RWPE2 (cell line): Measurements from ENCODE around the gene CRTC3.
"Not testable (repeated sequence)": the region's sequence is repeated elsewhere in the genome, so short reads cannot be mapped to it uniquely, and the experiment has no call there.

ENCODE experiments used
- ATAC-seq: fragments of 200-7000 bp; cut with Tn5 transposase; 3 replicates; pipeline ENCODE4 v1.9.1; 2021; ENCODE audit warnings: low read depth
- DNase-seq: peaks from one replicate; pipeline ENCODE4 v3.0.0-alpha.2; 2020; ENCODE audit warnings: low spot score
- H3K27ac ChIP-seq: fragments of 450-650 bp; 2 replicates; pipeline ENCODE4 v1.5.1; 2017; ENCODE audit warnings: mild to moderate bottlenecking; ENCODE audit not compliant: poor library complexity, severe bottlenecking
- H3K27me3 ChIP-seq: fragments of 250-450 bp; sonication (Bioruptor Pico); 2 replicates; pipeline ENCODE4 v1.5.1; 2021; ENCODE audit warnings: mild to moderate bottlenecking, moderate library complexity; ENCODE audit not compliant: insufficient read depth, poor library complexity, severe bottlenecking
- H3K36me3 ChIP-seq: fragments of 250-450 bp; sonication (Bioruptor Pico); 2 replicates; pipeline ENCODE4 v1.5.1; 2020; ENCODE audit warnings: low read depth, mild to moderate bottlenecking, moderate library complexity
- H3K4me1 ChIP-seq: fragments of 250-450 bp; sonication (Bioruptor Pico); 2 replicates; pipeline ENCODE4 v1.5.1; 2021; ENCODE audit warnings: mild to moderate bottlenecking, moderate library complexity; ENCODE audit not compliant: insufficient read depth, poor library complexity, severe bottlenecking
- H3K4me3 ChIP-seq: fragments of 250-450 bp; sonication (Bioruptor Pico); 2 replicates; pipeline ENCODE4 v1.5.1; 2021; ENCODE audit warnings: mild to moderate bottlenecking, moderate library complexity; ENCODE audit not compliant: severe bottlenecking
- H3K9me3 ChIP-seq: fragments of 250-450 bp; sonication (Bioruptor Pico); 2 replicates; pipeline ENCODE4 v1.5.1; 2021; ENCODE audit warnings: mild to moderate bottlenecking, moderate library complexity; ENCODE audit not compliant: severe bottlenecking
- CTCF ChIP-seq: fragments of 450-650 bp; IDR thresholded peaks from one replicate; pipeline ENCODE4 v1.5.1; 2017; ENCODE audit warnings: mild to moderate bottlenecking, moderate library complexity; ENCODE audit not compliant: poor library complexity, severe bottlenecking

Gene CRTC3

GRCh38 chr15:90501898-90502297 is 27.8 kb upstream of the CRTC3 start:
- Histone ChIP-seq H3K36me3 (peaks cover 53% of the 10 kb centered on the region), H3K27me3 (no peaks in the 10 kb centered on the region), H3K4me3 (no peak overlapping the region), H3K27ac (no peak overlapping the region), H3K4me1 (no peaks in the 10 kb centered on the region), H3K9me3 (peaks cover 1% of the 10 kb centered on the region)
- no peak for TF ChIP-seq CTCF
- ATAC-seq: no peak
- DNase-seq: no peak

GRCh38 chr15:90510781-90511180 is 18.9 kb upstream of the CRTC3 start:
- not testable (repeated sequence) for H3K9me3 ChIP-seq, H3K27me3 ChIP-seq, H3K36me3 ChIP-seq, H3K4me3 ChIP-seq, H3K27ac ChIP-seq, DNase-seq, ATAC-seq, H3K4me1 ChIP-seq

GRCh38 chr15:90511211-90511618 is 18.5 kb upstream of the CRTC3 start:
- not testable (repeated sequence) for H3K4me3 ChIP-seq, H3K27me3 ChIP-seq, H3K36me3 ChIP-seq, H3K27ac ChIP-seq, ATAC-seq, H3K9me3 ChIP-seq, H3K4me1 ChIP-seq, DNase-seq

- Histone ChIP-seq H3K4me1 (no peaks in the 10 kb centered on the region), H3K36me3 (no peaks in the 10 kb centered on the region), H3K27me3 (no peaks in the 10 kb centered on the region), H3K4me3 (no peak overlapping the region), H3K9me3 (no peaks in the 10 kb centered on the region), H3K27ac (no peak overlapping the region)
- ATAC-seq (no peak), DNase-seq (no peak)
- TF ChIP-seq CTCF: no peak
These were observed 17.4 kb upstream of the CRTC3 start for GRCh38 chr15:90512276-90512675.

DNA sequence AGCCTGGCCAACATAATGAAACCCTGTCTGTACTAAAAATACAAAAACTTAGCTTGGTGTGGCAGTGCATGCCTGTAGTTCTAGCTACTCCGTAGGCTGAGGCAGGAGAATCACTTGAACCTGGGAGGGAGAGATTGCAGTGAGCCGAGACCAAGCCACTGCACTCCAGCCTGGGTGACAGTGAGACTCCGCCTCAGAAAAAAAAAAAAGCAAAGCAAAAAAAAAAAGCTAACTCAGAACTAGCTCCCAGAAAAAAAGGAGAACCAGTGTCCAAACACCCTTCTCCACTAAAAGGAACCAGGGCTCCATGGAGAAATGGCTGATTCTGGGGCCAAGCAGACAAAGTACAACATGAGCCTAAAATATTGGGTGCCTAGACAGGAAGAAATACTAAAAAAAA is 16.7 kb upstream of the CRTC3 start:
- no peaks in the 10 kb centered on the region for H3K4me1 ChIP-seq
- no peak overlapping the region for H3K27ac ChIP-seq
- DNase-seq: no peak
- no peak for ATAC-seq
- no peak overlapping the region for H3K4me3 ChIP-seq
- no peaks in the 10 kb centered on the region for H3K9me3 ChIP-seq
- H3K36me3 ChIP-seq: no peaks in the 10 kb centered on the region
- TF ChIP-seq CTCF: no peak
- H3K27me3 ChIP-seq: no peaks in the 10 kb centered on the region

DNA sequence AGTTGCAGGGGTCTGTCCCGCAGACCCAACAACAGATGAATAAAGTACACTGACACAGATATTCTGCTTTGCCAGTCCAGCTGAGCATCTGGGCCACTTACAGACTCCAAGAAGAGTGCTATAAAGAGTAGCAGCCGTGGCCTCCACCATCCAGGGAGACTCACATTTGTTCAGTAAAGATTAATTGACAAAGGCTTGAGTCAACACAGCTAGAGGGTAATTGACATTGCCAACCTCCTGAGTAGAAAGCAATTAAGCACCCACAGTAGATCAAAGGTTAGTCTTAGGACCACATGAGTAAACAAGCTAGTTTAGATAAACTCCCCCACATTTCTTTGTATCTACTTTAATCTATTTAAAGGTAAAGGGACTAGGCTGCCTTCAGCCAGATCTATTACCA is 16.3 kb upstream of the CRTC3 start:
- Histone ChIP-seq H3K27me3 (no peaks in the 10 kb centered on the region), H3K4me3 (no peak overlapping the region), H3K36me3 (no peaks in the 10 kb centered on the region), H3K4me1 (no peaks in the 10 kb centered on the region), H3K27ac (no peak overlapping the region), H3K9me3 (no peaks in the 10 kb centered on the region)
- DNase-seq (no peak), ATAC-seq (no peak)
- no peak for TF ChIP-seq CTCF

- not testable (repeated sequence) for H3K4me3 ChIP-seq, H3K27ac ChIP-seq, H3K4me1 ChIP-seq, H3K36me3 ChIP-seq, H3K27me3 ChIP-seq, ATAC-seq, H3K9me3 ChIP-seq, DNase-seq
These were observed 15.8 kb upstream of the CRTC3 start for GRCh38 chr15:90513893-90514292.
